ACC112 (cell line): ENCODE measurements around the gene SORCS2.

Experiments
- H2AFZ ChIP-seq: fragments of 200-600 bp; sonication (generic); one replicate; pipeline ENCODE4 v1.6.0; 2017; ENCODE audit warnings: antibody characterized with exemption, low read length; ENCODE audit not compliant: unreplicated experiment
- H3K27ac ChIP-seq: fragments of 200-600 bp; sonication (generic); 2 replicates; pipeline ENCODE4 v1.5.1; 2014; ENCODE audit warnings: low read depth, mild to moderate bottlenecking, antibody characterized with exemption, low read length, moderate library complexity
- H3K27me3 ChIP-seq: fragments of 200-600 bp; sonication (generic); 2 replicates; pipeline ENCODE4 v1.6.1; 2014; ENCODE audit warnings: mild to moderate bottlenecking, antibody characterized with exemption, low read length, moderate library complexity, mixed read lengths; ENCODE audit not compliant: insufficient read depth
- H3K36me3 ChIP-seq: fragments of 200-600 bp; sonication (generic); 2 replicates; pipeline ENCODE4 v1.6.1; 2016; ENCODE audit warnings: mild to moderate bottlenecking, antibody characterized with exemption, low read length, moderate library complexity, mixed read lengths; ENCODE audit not compliant: insufficient read depth
- H3K4me1 ChIP-seq: fragments of 200-600 bp; sonication (generic); one replicate; pipeline ENCODE4 v1.6.1; 2016; ENCODE audit warnings: low read length, mixed read lengths; ENCODE audit not compliant: insufficient read depth, unreplicated experiment, control insufficient read depth
- H3K4me3 ChIP-seq: fragments of 200-600 bp; sonication (generic); 2 replicates; pipeline ENCODE4 v1.5.1; 2014; ENCODE audit warnings: mild to moderate bottlenecking, low read depth, low read length
- H3K79me2 ChIP-seq: fragments of 200-600 bp; sonication (generic); one replicate; pipeline ENCODE4 v1.6.0; 2016; ENCODE audit warnings: low read length; ENCODE audit not compliant: control insufficient read depth, unreplicated experiment, insufficient read depth

Gene SORCS2

GRCh38 chr4:7333801-7334421 is 141.6 kb downstream of the SORCS2 start:
- no peaks in the 10 kb centered on the region for H3K36me3 ChIP-seq
- no peak overlapping the region for H3K27ac ChIP-seq
- H3K4me3 ChIP-seq = no peak overlapping the region
- peaks cover 7% of the 10 kb centered on the region for H3K4me1 ChIP-seq
- H3K79me2 ChIP-seq = no peaks in the 10 kb centered on the region
- H2AFZ ChIP-seq = no peak overlapping the region
- no peaks in the 10 kb centered on the region for H3K27me3 ChIP-seq

DNA sequence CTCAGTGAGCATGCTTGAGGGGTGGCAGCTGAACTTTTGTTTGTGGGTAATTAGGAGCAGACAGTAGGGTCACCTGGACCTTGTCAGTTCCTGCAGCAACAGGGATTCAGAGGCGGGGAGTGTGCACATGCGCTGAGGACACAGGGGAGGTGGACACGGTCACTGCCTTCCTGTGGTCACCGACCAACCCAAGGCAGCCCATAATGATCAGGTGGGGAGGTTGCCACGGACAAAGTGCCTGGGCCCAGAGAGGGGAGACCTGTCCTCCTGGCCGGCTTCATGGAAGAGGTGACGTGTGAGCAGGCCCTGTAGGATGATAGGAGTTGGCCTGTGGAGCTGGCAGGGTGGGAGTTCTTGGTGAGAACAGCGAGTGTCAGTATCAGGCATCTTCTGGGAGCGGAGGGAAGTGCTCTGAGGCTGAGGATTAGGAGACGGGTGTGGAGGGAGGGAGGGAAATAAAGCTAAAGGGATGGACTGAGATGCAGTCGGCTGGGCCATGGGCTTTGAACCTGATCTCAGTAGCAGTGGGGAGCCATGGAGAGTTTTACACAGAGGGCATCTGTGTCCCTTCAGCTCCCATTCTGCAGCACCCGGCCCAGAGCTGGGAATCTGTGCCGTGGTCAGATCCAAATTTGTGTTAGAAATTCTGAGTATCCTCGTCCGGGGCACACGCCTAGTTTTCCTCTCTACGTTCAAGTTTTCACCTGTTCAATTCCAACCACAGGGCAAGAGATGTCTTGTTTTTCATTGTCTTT is 142.4 kb downstream of the SORCS2 start:
- H3K27me3 ChIP-seq = no peaks in the 10 kb centered on the region
- H3K4me3 ChIP-seq = no peak overlapping the region
- H2AFZ ChIP-seq = no peak overlapping the region
- no peak overlapping the region for H3K27ac ChIP-seq
- no peaks in the 10 kb centered on the region for H3K79me2 ChIP-seq
- H3K4me1 ChIP-seq = no peaks in the 10 kb centered on the region
- H3K36me3 ChIP-seq = no peaks in the 10 kb centered on the region

DNA sequence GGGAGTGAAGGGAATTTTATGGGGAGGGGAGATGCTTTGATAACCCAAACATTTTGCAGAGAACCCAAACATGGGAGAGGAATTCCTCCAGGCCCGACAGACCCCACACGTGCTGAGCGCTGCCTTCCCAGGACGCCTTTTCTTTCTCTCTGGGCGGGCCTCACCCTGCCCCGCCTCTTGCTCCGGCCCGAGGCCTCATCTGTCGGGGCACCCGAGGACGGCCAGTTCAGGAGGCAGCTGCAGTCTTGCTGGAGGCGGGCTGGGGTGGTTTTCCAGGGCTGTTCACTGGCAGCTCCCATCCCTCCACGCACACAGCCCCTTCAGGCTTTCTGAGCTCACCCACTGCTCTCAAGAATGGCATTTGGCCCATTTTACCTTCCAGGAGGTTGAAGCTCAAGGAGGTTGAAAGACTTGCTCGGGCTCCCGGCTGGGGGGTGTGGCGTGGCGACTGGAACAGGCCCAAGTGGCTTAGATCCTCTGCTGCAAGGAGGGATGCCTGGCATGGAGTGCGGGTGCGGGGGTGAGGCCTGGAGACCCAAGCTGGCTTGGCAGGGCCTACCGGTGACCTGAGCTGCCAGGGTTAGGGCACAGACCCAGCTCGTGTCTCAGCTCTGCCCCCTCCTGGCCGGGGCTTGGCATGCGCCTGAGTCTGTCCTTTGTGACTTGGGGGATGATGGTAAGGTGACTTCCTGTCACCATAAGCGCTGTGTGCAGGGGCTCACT is 143.2 kb downstream of the SORCS2 start:
- no peak overlapping the region for H3K27ac ChIP-seq
- H3K4me1 ChIP-seq = no peaks in the 10 kb centered on the region
- no peak overlapping the region for H3K4me3 ChIP-seq
- H3K27me3 ChIP-seq = no peaks in the 10 kb centered on the region
- H2AFZ ChIP-seq = no peak overlapping the region
- no peaks in the 10 kb centered on the region for H3K36me3 ChIP-seq
- no peaks in the 10 kb centered on the region for H3K79me2 ChIP-seq

GRCh38 chr4:7336067-7336569 is 143.8 kb downstream of the SORCS2 start:
- no peaks in the 10 kb centered on the region for H3K4me1 ChIP-seq
- no peaks in the 10 kb centered on the region for H3K27me3 ChIP-seq
- H3K79me2 ChIP-seq = no peaks in the 10 kb centered on the region
- no peak overlapping the region for H3K27ac ChIP-seq
- H2AFZ ChIP-seq = no peak overlapping the region
- no peaks in the 10 kb centered on the region for H3K36me3 ChIP-seq
- no peak overlapping the region for H3K4me3 ChIP-seq

DNA sequence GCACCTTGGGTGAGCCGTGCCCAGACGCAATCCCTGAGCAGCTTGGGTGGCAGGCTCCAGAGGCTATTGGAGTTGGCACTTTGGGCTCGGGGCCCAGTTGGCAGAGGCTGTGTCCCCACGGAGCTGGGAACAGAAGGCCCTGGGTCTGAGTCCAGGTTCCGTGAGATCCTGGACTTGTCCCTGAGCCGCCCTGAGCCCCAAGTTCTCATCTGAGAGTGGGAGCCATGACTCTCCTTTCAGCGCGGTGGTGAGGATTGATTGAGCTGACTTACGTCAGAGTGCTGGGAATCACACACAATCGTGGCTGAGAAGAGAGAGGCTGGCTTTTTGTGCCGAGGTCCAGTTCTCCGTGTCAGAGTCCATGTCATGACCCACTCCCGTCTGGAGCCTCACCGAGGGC is 144.4 kb downstream of the SORCS2 start:
- no peak overlapping the region for H3K27ac ChIP-seq
- no peak overlapping the region for H2AFZ ChIP-seq
- no peak overlapping the region for H3K4me3 ChIP-seq
- H3K36me3 ChIP-seq = no peaks in the 10 kb centered on the region
- no peaks in the 10 kb centered on the region for H3K27me3 ChIP-seq
- H3K79me2 ChIP-seq = no peaks in the 10 kb centered on the region
- H3K4me1 ChIP-seq = no peaks in the 10 kb centered on the region

GRCh38 chr4:7337196-7338058 is 145.1 kb downstream of the SORCS2 start:
- H2AFZ ChIP-seq = no peak overlapping the region
- H3K4me3 ChIP-seq = no peak overlapping the region
- no peaks in the 10 kb centered on the region for H3K27me3 ChIP-seq
- H3K79me2 ChIP-seq = no peaks in the 10 kb centered on the region
- H3K27ac ChIP-seq = no peak overlapping the region
- H3K4me1 ChIP-seq = no peaks in the 10 kb centered on the region
- H3K36me3 ChIP-seq = no peaks in the 10 kb centered on the region

DNA sequence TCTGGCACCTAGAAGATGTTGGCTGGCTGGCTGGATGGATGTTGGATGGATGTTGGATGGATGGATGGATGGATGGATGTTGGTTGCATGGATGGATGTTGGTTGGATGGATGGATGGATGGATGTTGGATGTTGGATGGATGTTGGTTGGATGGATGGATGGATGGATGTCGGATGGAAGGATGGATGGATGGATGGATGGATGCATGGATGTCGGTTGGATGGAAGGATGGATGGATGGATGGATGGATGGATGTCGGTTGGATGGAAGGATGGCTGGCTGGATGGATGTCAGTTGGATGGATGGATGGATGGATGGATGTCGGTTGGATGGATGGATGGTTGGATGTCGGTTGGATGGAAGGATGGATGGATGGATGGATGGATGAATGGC is 145.7 kb downstream of the SORCS2 start:
- Histone ChIP-seq H3K4me3 (no peak overlapping the region), H3K79me2 (no peaks in the 10 kb centered on the region), H3K27me3 (no peaks in the 10 kb centered on the region), H3K27ac (no peak overlapping the region), H3K4me1 (no peaks in the 10 kb centered on the region), H3K36me3 (no peaks in the 10 kb centered on the region), H2AFZ (no peak overlapping the region)

DNA sequence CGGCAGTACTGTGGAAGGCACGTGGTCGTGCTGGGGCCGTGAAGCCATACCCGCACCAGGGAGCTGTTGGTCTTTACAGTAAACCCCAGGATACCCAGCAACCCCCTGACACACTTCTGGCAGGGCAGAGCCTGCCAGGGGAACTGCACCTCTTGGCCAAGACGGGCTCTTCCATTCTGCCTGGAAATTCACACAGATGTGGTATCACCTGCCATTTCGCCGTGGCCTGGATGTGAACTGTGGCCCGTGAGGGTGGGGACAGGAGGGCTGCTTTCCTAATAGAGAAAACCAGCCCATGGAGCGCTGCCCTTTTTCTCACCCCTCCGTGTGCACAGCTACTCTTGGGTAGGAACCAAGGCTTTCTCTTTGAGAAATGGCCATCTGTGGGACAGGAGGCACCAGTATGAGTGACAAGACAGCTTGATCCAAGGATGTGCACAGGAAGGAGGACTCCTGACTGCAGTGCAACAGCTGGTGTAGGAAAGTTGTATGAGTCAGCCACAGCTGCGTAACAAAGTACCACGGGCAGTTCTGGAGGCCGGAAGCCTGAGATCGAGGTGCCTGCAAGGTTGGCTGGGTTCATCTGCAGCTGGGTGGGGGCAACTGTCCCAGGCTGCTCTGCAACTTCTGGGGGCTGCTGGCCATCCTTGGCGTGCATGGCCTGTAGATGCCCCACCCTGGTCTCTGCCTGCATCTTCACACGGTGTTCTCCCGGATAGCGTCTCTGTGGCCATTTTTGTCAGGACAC is 146.7 kb downstream of the SORCS2 start:
- H3K27ac ChIP-seq = no peak overlapping the region

GRCh38 chr4:7339751-7340552 is 147.6 kb downstream of the SORCS2 start:
- no peak overlapping the region for H2AFZ ChIP-seq
- H3K4me1 ChIP-seq = no peaks in the 10 kb centered on the region
- H3K79me2 ChIP-seq = no peaks in the 10 kb centered on the region
- H3K27ac ChIP-seq = no peak overlapping the region
- H3K4me3 ChIP-seq = no peak overlapping the region
- no peaks in the 10 kb centered on the region for H3K36me3 ChIP-seq
- H3K27me3 ChIP-seq = no peaks in the 10 kb centered on the region

More for the DNA sequence above, 146.7 kb downstream of the SORCS2 start:
- H2AFZ ChIP-seq = no peak overlapping the region
- H3K4me3 ChIP-seq = no peak overlapping the region
- H3K79me2 ChIP-seq = no peaks in the 10 kb centered on the region
- H3K4me1 ChIP-seq = no peaks in the 10 kb centered on the region
- no peaks in the 10 kb centered on the region for H3K36me3 ChIP-seq
- H3K27me3 ChIP-seq = no peaks in the 10 kb centered on the region
